Sigmoid colon (tissue), 7 donors: ENCODE data around the gene UBAC1. TPM values are rescaled to one million over a fixed set of nuclear protein-coding genes. Genes with fewer than 3 reads are reported as not detected.
A peak's percentile ranks its signal among the peaks of the same experiment; 100 is the strongest.

Source experiments
- DNase-seq: peaks from one replicate; pipeline ENCODE4 v3.0.0-alpha.2; 2019
- H3K27ac ChIP-seq, 4 donors: fragments of 200-600 bp; sonication (generic); one replicate each; pipeline ENCODE4 v1.5.1; 2016 to 2019; ENCODE audit warnings: mild to moderate bottlenecking in 1 of 4
- H3K27me3 ChIP-seq, 3 donors: fragments of 200-600 bp; sonication (generic); one replicate each; pipeline ENCODE4 v1.5.1; 2019; ENCODE audit warnings: mild to moderate bottlenecking in 1 of 3
- H3K36me3 ChIP-seq, 4 donors: fragments of 200-600 bp; sonication (generic); one replicate each; pipeline ENCODE4 v1.5.1; 2016 to 2019
- H3K4me1 ChIP-seq, 4 donors: fragments of 200-600 bp; sonication (generic); one replicate each; pipeline ENCODE4 v1.5.1; 2017 to 2019
- H3K4me3 ChIP-seq, 4 donors: fragments of 200-600 bp; sonication (generic); one replicate each; pipeline ENCODE4 v1.5.1; 2017 to 2019; ENCODE audit warnings: mild to moderate bottlenecking in 2 of 4, moderate library complexity in 1 of 4
- H3K9me3 ChIP-seq, 4 donors: fragments of 200-600 bp in 3 of 4; sonication (generic) in 3 of 4; one replicate each; pipeline versions ENCODE4 v1.5.1 to v1.6.1; 2013 to 2019
- CTCF ChIP-seq, 4 experiments: fragments of 450-650 bp in 3 of 4; fragments of 200-600 bp in 1 of 4; IDR thresholded peaks; one replicate each; pipeline ENCODE4 v1.5.1; 2016 to 2019; ENCODE audit warnings: antibody characterized with exemption in 4 of 4, mild to moderate bottlenecking in 3 of 4, moderate library complexity in 2 of 4
- EP300 ChIP-seq, 4 donors: sonication (generic); formaldehyde crosslinking; IDR thresholded peaks; one replicate each; pipeline ENCODE4 v1.6.1; 2017; ENCODE audit warnings: antibody characterized with exemption in 4 of 4
- POLR2A ChIP-seq, 2 donors: fragments of 450-650 bp; IDR thresholded peaks; one replicate each; pipeline ENCODE4 v1.6.1; 2016; ENCODE audit warnings: antibody characterized with exemption in 2 of 2, mild to moderate bottlenecking in 2 of 2, moderate library complexity in 2 of 2
- POLR2AphosphoS5 ChIP-seq, 4 donors: sonication (generic); formaldehyde crosslinking; IDR thresholded peaks; one replicate each; pipeline ENCODE4 v1.6.1; 2017; ENCODE audit warnings: antibody characterized with exemption in 4 of 4
- WGBS, 2 donors: extraction: QIAGEN DNeasy Blood & Tissue Kit; methylation state at CpG; one replicate each; pipeline ENCODE4 v1.1.7; 2013; 5-methylcytosine and 5-hydroxymethylcytosine counted together
- intact Hi-C: fragments of 100-400 bp; cut with DNase I; formaldehyde crosslinking; loops from one replicate; pipeline ENCODE4 v1.15.1; 2023
- polyA plus RNA-seq, 3 donors: library from polyadenylated mRNA; stranded (reverse); fragments of 200-250 nt; gene quantifications; one replicate each; pipeline ENCODE4 v1.2.3, GENCODE V29; 2013
- total RNA-seq, 4 donors: library from RNA; depleted of rRNA; stranded (reverse); fragments of >200 nt; gene quantifications; one replicate each; pipeline ENCODE4 v1.1.0, GENCODE V29; 2016
- donor health status: healthy with polysubstance abuse.
- donor health status: Bipolar disorder and iron deficiency.
- donor health status: healthy.

Gene UBAC1
- total and polyA plus RNA-seq, 7 donors: 57.4 to 80.9 (median 69.4) TPM

- no peak overlapping the region for H3K27ac ChIP-seq
- DNase-seq: no peak
- WGBS, 2 donors: 51 to 68% methylated on average over 10 of the region's 10 CpGs
- H3K27me3 ChIP-seq: peaks cover 0 to 29% (median 0%) of the 10 kb centered on the region in 3 donors
- H3K4me3 ChIP-seq: no peak overlapping the region
- H3K4me1 ChIP-seq: no peaks in the 10 kb centered on the region
- H3K36me3 ChIP-seq: no peaks in the 10 kb centered on the region
- TF ChIP-seq POLR2AphosphoS5 (IDR thresholded peaks at IDR 0.05): no peak
- TF ChIP-seq POLR2A (IDR thresholded peaks at IDR 0.05): no peak
- no peak for TF ChIP-seq CTCF (IDR thresholded peaks at IDR 0.05)
- TF ChIP-seq EP300 (IDR thresholded peaks at IDR 0.05): no peak
- no peaks in the 10 kb centered on the region for H3K9me3 ChIP-seq
- intact Hi-C loops: no loop called here
Measured at GRCh38 chr9:135974220-135974573, 13.0 kb upstream of the UBAC1 start.

- Histone ChIP-seq H3K27ac (no peak overlapping the region), H3K9me3 (no peaks in the 10 kb centered on the region), H3K4me3 (no peak overlapping the region), H3K4me1 (no peaks in the 10 kb centered on the region), H3K36me3 (no peaks in the 10 kb centered on the region), H3K27me3 (peaks cover 0 to 24% (median 0%) of the 10 kb centered on the region in 3 donors)
- intact Hi-C loops: no loop called here
- DNase-seq: no peak
- WGBS, 2 donors: 43 to 44% methylated on average over 23 of the region's 23 CpGs
- no peak for TF ChIP-seq POLR2A (IDR thresholded peaks at IDR 0.05)
- no peak for TF ChIP-seq EP300 (IDR thresholded peaks at IDR 0.05)
- TF ChIP-seq CTCF (IDR thresholded peaks at IDR 0.05): no peak
- TF ChIP-seq POLR2AphosphoS5 (IDR thresholded peaks at IDR 0.05): no peak
Measured at GRCh38 chr9:135973277-135974219, 12.4 kb upstream of the UBAC1 start.

DNA sequence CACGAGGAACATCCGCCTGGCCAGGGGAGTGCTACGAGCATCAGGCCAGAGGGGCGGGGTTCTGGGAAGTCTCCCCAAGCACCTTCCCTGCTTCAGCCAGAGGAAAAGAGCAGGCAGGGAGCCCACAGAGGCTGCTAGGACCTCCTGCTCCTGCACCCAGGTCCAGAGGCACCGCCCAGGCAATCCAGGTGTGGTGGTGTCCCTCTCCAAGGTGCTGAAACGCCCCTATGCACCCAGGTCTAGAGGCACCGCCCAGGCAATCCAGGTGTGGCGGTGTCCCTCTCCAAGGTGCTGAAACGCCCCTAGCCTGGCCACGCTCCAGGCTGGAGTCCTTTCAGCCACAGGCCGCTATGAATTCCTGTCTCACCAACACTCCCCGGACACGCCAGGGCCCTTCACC, 10.7 kb upstream of the UBAC1 start:
- DNase-seq: peak; percentile 52
- Histone ChIP-seq H3K27me3 (peaks cover 0 to 14% (median 0%) of the 10 kb centered on the region in 3 donors), H3K4me1 (peaks cover 0 to 12% (median 8%) of the 10 kb centered on the region in 4 donors), H3K27ac (no peak overlapping the region), H3K4me3 (no peak overlapping the region), H3K36me3 (no peaks in the 10 kb centered on the region), H3K9me3 (no peaks in the 10 kb centered on the region)
- WGBS, 2 donors: 20 to 45% methylated on average over 13 of the region's 13 CpGs
- TF ChIP-seq POLR2AphosphoS5 (IDR thresholded peaks at IDR 0.05): no peak
- no peak for TF ChIP-seq POLR2A (IDR thresholded peaks at IDR 0.05)
- no peak for TF ChIP-seq CTCF (IDR thresholded peaks at IDR 0.05)
- TF ChIP-seq EP300 (IDR thresholded peaks at IDR 0.05): no peak
- intact Hi-C loops: no loop called here

GRCh38 chr9:135971111-135971766, 10.1 kb upstream of the UBAC1 start:
- Histone ChIP-seq H3K27ac (no peak overlapping the region), H3K4me3 (no peak overlapping the region), H3K36me3 (no peaks in the 10 kb centered on the region), H3K27me3 (peaks cover 0 to 8% (median 0%) of the 10 kb centered on the region in 3 donors), H3K9me3 (no peaks in the 10 kb centered on the region), H3K4me1 (peaks cover 0 to 12% (median 8%) of the 10 kb centered on the region in 4 donors)
- TF ChIP-seq POLR2AphosphoS5 (IDR thresholded peaks at IDR 0.05) (no peak), EP300 (IDR thresholded peaks at IDR 0.05) (no peak)
- DNase-seq: no peak
- intact Hi-C loops: no loop called here
- 60 to 72% methylated on average over 18 of the region's 18 CpGs for WGBS, 2 donors
